RWPE1 (cell line): Measurements from ENCODE around the gene SAMD4A.
"Not testable (repeated sequence)": the region's sequence is repeated elsewhere in the genome, so short reads cannot be mapped to it uniquely, and the experiment has no call there.

Source experiments
- CTCF ChIA-PET: fragments of 350-600 bp; sonication (Branson Sonifier 250); formaldehyde crosslinking; extraction: SDS; loops from one replicate; lab custom pipeline; 2021; lab: Yijun Ruan, JAX
- POLR2A ChIA-PET: fragments of 400-600 bp; formaldehyde crosslinking; extraction: SDS; loops from one replicate; lab custom pipeline; 2020; ENCODE audit warnings: antibody characterized with exemption; ENCODE audit not compliant: low non-redundant PET; lab: Yijun Ruan, JAX
- DNase-seq: peaks from one replicate; pipeline ENCODE4 v3.0.0; 2012; ENCODE audit warnings: low spot score
- H3K27ac ChIP-seq: fragments of 450-650 bp; 2 replicates; pipeline ENCODE4 v1.5.1; 2017
- TF ChIP-seq, protein P1 (sequence below): fragments of 450-650 bp; conservative IDR thresholded peaks from 2 replicates; pipeline ENCODE4 v1.5.1; 2017; ENCODE audit warnings: low read depth, mild to moderate bottlenecking

SAMD4A gene

DNA sequence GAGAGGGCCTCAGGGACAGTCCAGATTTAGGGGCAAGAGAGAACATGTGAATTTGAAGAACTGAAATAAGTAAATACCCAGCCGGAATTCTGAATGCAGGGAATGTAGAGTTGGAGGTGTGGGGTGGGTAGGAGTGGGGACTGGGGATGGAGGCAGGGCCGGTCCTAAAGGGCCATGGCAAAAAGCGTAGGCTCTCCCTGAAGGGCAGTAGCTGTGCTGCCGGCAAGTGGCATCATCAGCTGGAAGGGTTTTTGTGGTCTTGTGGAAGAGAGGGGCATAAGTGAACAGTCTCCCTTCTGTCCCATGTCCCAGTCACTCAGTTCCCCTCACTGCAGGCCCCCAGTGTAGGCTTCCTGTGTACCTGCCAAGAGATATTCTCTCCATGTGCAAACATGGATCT, 231.1 kb downstream of the SAMD4A start:
- ChIA-PET POLR2A (no interaction called here), CTCF (no interaction called here)
- no peak for DNase-seq
- TF ChIP-seq, protein P1, sequence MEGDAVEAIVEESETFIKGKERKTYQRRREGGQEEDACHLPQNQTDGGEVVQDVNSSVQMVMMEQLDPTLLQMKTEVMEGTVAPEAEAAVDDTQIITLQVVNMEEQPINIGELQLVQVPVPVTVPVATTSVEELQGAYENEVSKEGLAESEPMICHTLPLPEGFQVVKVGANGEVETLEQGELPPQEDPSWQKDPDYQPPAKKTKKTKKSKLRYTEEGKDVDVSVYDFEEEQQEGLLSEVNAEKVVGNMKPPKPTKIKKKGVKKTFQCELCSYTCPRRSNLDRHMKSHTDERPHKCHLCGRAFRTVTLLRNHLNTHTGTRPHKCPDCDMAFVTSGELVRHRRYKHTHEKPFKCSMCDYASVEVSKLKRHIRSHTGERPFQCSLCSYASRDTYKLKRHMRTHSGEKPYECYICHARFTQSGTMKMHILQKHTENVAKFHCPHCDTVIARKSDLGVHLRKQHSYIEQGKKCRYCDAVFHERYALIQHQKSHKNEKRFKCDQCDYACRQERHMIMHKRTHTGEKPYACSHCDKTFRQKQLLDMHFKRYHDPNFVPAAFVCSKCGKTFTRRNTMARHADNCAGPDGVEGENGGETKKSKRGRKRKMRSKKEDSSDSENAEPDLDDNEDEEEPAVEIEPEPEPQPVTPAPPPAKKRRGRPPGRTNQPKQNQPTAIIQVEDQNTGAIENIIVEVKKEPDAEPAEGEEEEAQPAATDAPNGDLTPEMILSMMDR = no peak
- H3K27ac ChIP-seq = no peak overlapping the region

DNA sequence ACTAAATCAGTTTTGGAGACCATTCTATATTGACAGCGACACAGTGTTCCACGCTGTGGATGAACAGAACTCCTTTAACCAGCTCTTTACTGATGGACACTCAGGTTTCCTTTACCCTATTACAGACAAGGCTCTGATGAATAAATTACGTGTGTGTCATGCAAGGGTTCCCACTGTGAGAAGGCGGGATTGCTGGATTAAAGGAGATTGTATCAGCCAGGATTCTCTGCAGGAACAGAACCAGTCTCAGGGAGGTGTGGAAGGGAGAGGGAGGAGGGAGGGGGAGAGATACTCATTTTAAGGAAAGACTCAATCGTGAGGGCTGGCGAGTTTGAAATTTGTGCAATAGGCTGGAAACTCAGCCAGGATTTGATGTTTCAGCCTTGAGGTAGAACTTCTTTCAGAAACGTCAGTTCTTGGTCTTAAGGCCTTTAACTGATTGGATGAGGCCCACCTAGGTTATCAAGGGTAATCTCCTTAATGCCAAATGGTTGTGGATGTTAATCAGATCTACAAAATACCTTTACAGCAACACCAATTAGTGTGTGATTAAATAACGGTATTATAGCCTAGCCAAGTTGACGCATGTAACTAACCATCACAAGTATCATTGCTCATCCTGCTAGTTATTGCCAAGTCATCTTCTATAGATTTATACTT, 231.7 kb downstream of the SAMD4A start:
- TF ChIP-seq, protein P1 = no peak
- no peak overlapping the region for H3K27ac ChIP-seq
- POLR2A ChIA-PET = no interaction called here
- DNase-seq = no peak
- CTCF ChIA-PET = no interaction called here

DNA sequence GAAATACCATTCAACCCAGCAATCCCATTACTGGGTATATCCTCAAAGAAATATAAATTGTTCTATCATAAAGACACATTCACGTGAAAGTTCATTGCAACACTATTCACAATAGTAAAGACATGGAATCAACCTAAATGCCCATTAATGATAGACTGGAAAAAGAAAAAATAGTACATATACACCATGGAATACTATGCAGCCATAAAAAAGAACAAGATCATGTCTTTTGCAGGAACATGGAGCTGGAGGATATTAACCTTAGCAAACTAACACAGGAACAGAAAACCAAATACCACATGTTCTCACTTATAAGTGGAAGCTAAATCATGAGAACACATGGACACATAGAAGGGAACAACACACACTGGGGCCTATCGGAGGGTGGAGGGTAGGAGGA, 234.6 kb downstream of the SAMD4A start:
- DNase-seq, POLR2A ChIA-PET, CTCF ChIA-PET, H3K27ac ChIP-seq: not testable (repeated sequence)

DNA sequence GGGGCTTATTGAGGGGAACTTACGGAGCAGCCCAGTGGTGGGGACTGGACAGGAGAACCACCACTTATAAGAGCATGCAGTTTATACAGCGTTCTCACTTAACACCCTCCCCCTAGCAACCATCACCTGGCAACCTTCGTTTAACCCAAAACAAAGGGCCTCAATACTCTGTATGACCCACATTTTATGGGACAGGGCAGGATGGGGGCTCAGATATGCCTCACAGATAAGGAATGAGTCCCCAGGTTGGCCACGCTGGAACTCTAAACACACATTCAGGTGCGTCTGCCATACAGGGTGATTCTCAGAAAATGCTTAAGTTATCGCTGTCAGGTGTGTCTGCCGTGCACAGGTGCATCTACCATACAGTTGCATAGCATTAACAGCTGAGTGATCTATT, 236.5 kb downstream of the SAMD4A start:
- H3K27ac ChIP-seq = no peak overlapping the region
- ChIA-PET POLR2A (no interaction called here), CTCF (interaction anchor here (1.2 kb wide), 1 partner anchor 9 kb away, joined by 3 read pairs; no protein-coding TSS in a partner anchor)
- DNase-seq = no peak
- TF ChIP-seq, protein P1 = no peak

DNA sequence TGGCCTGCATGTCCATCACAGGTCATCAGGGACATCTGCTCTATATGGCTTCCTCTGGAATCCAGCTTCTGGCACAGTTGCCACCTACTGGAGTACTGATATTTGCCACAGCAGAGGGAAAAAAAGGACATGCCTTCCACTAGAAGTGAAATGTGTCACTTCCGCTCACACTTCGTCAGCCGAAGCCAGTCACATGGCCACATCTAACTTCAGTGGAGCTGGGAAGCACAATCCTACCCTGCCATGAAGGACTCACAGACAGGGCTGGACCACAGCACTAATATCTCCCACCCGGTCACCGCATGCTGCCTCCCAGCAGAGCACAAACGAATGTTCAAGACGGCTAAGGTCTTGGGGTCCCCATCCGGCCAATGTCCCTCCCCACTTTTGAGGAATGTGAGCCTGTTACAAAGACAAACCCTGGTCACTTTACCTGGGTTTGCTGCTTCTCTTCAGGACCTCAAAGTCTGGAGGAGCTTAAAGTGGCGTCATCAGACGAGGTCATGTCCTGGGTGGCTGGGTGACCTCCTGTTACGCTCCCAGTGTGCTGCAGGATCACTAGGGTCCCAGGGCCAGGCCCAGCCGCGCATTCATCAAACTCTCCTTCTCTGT, 237.1 kb downstream of the SAMD4A start:
- TF ChIP-seq, protein P1 = no peak
- CTCF ChIA-PET = interaction anchor here (0.6 to 1.7 kb wide), 3 partner anchors 10 to 240 kb away, joined by 3 to 7 read pairs (median 3); no protein-coding TSS in a partner anchor
- POLR2A ChIA-PET = no interaction called here
- no peak overlapping the region for H3K27ac ChIP-seq
- no peak for DNase-seq

DNA sequence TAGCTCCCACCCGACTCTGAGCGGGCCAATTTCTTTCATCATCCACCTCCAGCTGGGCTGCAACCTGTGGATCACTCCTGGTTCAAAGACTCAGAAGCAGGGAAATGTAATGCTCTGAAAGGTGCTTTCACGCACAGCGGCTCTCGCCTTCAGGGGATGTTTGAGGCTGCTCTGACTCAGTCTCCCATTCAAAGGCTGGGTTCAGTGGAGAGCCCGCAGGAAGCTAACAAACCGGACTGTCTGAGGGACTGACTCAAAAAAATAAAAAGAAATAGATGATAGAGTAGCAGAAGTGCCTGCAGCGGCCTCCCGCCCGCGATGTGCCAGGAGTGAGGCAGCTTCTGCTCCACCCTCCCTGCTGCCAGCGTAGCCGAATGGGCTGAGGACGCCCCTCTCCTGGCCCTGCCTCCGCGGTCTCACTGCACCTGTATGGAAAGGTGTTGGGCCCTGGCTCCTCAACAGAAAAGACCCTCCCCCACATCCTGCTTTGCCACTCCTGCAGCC, 237.7 kb downstream of the SAMD4A start:
- TF ChIP-seq, protein P1 = no peak
- POLR2A ChIA-PET = no interaction called here
- CTCF ChIA-PET = interaction anchor here (0.5 to 1.7 kb wide), 4 partner anchors 9 to 241 kb away, joined by 3 to 7 read pairs (median 4); no protein-coding TSS in a partner anchor
- no peak overlapping the region for H3K27ac ChIP-seq
- no peak for DNase-seq

DNA sequence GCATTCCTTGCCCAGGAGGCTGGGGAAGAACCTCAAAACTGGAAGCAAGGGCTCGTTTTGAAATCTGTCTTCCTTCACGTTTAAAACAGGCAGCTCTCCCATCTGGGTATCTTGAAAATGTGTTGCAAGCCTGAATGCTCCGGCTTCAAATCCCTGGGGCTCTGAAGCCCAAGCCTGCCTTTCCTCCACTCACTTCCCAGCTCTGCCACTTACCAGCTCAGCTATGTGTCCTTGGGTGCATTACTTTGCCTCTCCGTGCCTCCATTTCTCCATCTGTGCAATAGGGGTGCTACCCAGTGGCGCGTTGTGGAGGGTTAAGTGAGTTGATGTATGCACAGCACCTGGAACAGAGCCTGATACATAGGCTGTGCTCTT, 238.1 kb downstream of the SAMD4A start:
- no peak for DNase-seq
- H3K27ac ChIP-seq = no peak overlapping the region
- TF ChIP-seq, protein P1 = no peak
- ChIA-PET CTCF (interaction anchor here (0.5 to 1.7 kb wide), 3 partner anchors 8 to 241 kb away, joined by 3 to 7 read pairs (median 4); no protein-coding TSS in a partner anchor), POLR2A (no interaction called here)
